Left hindlimb (tissue), 1 donor: ENCODE results near the gene TTLL1.
"Not testable (repeated sequence)": the region's sequence is repeated elsewhere in the genome, so short reads cannot be mapped to it uniquely, and the experiment has no call there.

Experiments
- DNase-seq: peaks from one replicate; pipeline ENCODE4 v3.0.0-alpha.2; 2018

TTLL1 gene

DNA sequence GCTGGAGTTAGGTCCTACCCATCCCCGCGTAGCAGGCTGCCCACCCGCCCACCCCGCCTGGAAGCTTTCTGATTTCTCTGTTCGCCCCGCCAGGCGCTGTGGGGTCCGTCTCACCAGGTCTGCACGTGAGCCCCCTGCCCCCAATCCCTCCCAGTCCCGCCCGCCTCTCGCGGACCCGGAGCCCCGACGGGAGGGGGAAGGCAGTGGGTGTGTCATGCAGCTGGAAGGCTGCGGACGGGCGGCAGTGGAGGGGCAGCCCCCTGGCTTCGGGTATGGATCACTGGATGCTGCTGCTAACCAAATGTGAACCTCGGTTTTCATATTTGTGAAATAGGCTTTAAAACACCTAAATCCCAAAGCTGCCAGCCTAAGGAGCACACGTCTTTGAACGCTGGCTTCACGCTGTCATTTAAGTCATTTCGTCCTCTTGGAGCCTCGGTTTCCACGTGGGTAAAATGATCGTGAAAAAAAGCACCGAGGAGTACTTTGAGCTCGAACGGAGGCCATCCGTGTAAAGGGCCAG, 20.8 kb upstream of the TTLL1 start:
- no peak for DNase-seq

DNA sequence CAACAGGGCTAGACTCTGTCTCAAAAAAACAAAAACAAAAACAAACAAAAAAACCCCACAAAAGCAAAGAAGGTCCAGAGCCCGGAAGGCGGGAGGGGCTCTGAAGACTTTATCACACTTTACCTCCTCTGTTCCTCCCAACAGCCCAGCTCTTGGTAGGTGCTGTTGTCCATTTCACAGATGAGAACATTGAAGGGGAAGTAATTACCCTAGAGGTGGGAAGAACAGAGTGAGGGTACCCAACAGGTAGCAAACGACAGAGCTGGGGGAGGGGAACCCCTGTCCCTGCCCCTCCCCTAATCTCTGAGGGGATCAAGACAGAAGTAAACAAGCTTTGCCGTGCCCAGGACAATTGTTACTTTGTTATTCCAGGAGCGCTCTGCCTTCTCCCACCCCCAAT, 20.3 kb upstream of the TTLL1 start:
- no peak for DNase-seq

DNA sequence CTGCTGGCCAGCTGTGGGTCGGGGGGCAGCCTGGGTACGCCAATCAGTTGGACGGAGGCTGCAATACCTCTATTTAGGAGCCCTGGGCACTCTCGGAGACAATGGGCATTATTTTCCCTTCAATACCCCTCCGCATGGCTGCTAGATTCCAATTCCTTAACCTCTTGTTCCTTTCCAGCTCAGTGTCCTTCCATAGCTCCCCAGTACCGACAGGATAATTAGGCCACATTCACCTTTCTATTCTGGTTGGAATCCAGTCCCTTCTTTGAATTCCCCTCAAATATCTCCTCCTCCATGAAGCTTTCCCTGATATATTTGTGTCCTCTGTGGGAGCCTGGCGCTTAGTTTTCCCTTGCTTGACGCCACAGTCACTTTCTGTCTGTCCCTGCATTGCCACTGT, 17.1 kb upstream of the TTLL1 start:
- DNase-seq = no peak

DNA sequence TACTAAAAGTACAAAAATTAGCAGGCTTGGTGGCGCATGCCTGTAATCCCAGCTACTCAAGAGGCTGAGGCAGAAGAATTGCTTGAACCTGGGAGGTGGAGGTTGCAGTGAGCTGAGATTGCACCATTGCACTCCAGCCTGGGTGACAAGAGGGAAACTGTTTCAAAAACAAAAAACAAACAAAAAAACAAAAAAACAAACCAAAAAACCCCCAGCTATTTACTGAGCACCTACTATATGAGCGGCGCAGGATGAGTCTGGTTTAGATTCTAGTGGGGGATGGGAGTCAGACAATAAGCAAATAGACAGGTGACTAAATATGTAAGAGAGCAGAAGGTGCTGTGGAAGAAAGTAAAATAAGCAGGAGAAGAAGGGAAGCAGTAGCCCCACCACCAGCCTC, 15.8 kb upstream of the TTLL1 start:
- not testable (repeated sequence) for DNase-seq

DNA sequence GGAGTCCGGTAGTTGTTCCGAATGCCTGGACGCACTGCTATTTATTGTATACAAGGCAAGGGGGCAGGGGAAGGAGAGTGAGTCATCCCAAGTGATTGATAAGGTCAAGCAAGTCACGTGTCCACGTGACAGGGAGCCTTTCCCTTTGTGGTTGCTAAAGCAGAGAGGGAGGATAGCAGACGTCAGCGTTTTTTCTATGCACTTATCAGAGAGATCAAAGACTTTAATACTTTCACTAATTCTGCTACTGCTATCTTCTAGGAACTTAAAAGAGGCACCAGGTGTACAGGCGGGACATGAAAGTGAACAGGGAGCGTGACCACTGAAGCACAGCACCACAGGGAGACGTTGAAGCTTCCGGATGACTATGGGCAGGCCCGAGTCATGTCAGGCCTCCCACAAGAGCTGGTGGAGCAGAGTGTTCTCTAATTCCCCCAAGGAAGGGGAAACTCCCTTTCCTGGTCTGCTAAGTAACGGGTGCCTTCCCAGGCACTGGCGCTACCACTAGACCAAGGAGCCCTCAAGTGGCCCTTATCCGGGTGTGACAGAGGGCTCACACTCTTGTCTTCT, 14.9 kb upstream of the TTLL1 start:
- not testable (repeated sequence) for DNase-seq

DNA sequence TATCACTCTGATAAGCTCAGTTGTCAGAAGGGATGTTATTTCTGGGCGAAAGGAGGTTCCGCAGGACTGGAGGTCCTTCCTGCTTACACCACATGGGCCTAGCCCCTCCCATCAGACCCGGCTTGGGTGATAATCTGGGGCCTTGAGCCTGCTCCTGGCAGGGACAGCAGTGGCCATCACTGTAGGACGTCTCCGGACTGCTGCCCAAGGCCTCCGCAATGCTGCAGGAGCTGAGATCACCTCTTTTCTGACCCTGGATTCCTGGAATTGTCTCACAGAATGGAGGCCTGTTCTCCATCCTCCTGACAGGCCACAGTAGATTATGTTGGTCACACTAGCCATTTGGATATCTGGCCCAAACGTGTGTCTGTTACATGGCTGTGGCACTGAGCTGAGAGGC, 12.1 kb upstream of the TTLL1 start:
- DNase-seq = no peak

DNA sequence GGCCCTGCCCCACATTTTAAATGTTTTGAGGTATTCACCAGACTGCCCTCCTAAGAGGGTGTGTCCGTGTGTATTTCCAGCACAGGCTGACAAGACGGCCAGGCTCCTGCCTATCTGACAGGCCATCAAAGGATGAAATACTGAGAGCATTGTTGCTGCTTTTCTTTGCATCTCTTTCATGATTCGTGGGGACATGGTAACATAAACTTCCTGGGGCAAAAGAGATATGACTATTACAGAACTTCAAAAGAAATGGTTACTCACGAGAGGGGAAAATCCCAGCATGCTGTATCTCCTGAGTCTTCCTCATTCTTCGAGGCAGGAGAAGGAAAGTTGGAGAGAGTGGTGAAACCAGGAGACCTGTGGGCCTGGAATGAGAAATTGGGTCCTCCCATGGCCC, 11.0 kb upstream of the TTLL1 start:
- no peak for DNase-seq

DNA sequence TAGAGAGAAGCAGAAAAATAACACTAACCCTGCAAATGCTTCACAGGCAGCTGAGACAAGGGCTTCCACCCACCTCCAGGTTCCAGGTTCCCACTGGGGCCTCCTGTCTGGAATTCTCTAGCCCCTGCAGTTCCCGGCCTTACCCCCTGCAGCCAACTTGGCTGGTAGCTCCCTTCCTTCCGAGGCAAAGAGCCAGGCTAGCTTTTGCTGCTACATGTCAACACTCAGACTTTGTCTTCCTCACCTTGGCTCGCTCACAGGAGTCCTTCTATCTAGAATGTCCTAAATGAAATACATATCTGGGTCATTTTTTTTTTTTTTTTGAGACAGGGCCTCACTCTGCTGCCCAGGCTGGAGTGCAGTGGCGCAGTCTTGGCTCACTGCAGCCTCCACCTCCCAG, 9.9 kb upstream of the TTLL1 start:
- DNase-seq = no peak

DNA sequence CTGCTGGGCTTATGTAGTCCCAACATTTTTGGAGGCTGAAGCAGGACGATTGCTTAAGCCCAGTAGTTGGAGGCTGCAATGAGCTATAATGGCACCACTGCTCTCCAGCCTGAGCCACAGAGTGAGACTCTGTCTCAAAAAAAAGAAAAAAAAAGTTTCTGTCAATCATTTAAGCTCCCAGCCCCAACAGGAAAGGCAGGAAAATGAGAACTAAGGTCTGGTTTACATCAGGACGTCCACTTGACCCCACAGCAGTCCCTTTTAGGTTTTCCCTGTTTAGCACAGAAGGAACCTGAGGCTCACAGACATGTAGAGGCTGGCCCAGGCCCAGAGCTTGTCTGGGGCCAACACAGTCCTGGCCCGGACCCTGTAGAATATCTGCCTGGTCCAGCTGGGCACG, 9.2 kb upstream of the TTLL1 start:
- no peak for DNase-seq

DNA sequence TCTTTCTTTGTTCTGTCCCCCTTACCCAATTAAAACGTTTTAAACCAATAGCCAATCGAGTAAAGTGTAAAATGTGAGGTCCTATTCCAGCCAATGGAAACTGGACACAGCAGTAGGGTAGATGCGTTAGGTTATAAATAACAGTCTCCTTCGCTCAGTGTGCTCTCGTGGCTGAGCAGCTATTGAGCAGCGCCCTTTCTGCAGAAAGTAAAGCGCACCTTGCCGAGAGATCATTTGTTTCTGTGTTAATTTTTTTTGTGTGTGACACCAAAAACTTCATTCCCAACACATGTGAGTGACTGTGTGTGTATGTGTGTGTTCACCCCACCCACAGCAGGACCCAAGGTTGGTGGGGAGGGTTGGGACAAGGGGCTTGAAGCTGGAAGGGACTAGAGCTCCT, 7.2 kb upstream of the TTLL1 start:
- no peak for DNase-seq

DNA sequence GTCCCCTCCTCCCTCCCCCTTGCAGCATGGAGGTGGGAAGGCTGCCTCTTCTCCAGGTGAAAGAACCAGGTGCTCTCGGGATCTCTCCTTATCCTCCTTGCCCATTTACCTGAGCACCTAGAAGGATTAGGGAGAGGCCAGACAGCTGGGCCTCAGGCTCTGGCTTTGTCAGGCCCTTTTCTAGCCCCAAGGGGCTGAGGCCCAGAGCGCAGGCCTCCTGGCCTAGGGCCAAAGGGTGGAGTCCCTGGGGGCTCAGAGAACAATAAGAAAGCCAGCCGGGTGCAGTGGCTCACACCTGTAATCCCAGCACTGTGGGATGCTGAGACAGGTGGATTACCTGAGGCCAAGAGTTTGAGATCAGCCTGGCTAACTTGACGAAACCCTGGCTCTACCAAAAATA, 5.4 kb upstream of the TTLL1 start:
- no peak for DNase-seq

DNA sequence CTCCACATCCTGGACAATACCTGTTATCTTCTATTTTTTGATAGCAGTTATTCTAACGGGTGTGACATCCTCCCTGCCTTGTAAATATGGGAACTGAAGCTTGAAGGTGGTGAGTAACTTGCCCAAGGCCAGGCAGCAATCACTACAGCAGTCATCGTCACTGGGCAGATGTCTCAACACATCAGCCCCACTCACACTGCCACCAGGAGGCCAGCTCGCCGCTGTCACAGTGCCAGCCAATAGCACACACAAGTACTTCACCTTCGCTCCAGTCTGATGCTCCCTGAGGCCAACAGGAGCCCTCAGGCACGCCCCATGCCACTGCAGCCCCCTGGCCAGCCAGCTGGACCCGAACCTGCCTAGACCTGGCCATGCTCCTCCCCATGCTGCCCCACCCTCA, 4.9 kb upstream of the TTLL1 start:
- DNase-seq = no peak

DNA sequence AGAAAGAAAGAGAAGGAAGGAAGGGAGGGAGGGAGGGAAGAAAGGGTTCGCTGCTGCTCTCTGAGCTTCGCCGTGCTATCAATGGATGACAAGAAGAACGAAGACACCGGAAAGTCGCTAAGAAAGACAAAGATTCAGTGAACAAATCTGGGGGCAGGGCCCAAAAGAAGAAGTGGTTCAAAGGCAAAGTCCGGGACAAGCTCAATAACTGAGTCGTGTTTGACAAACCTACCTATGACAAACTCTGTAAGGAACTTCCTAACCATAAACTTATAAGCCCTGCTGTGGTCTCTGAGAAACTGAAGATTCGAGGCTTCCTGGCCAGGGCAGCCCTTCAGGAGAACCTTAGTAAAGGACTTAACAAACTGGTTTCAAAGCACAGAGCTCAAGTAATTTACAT, 2.9 kb upstream of the TTLL1 start:
- DNase-seq = no peak

DNA sequence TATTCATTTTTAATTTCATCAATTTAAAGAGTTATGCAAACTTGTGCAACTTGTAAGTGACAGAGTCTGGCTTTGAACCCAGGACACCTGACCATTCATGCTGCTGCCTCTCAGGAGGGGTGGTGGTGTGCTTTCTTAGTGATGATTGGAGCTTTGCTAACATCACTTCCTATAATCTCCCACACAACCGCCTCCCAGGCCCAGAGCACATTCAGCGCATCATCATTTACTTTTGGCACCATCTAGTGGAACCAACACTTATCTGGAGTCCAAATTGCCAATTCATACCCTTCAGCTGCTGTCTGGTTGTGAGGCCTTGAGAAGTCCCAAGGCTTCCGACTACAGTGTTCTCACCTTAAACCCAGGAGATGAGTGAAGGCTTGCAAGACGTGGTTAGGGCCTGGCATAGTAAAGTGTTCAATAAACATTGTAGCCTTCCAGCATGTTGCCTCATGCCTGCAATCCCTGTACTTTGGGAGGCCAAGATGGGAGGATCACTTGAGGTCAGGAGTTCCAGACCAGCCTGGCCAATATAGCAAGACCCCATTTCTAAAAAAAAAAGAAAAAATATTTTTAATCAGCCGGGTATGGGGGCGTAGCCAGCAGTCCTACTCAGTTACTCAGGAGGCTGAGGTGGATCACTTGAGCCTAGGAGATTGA, 1.1 kb upstream of the TTLL1 start:
- peak; percentile 70 for DNase-seq

DNA sequence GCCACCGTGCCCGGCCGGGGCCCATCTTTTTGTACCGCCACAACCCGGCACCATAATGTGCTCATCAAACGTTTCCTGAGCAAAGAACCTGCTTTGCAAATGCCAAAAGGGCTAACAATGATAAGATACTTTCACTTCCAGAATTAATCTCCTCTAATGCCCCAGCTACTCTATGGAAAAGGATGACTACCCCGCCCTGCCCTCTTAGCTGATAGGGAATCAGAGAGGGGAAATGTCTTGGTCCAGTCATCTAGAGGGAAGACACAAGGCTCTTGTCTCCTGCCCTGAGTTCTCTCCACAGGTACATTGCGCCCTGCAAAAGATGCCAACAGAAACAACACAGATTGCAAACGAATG, 586 bp downstream of the TTLL1 start:
- DNase-seq = no peak

DNA sequence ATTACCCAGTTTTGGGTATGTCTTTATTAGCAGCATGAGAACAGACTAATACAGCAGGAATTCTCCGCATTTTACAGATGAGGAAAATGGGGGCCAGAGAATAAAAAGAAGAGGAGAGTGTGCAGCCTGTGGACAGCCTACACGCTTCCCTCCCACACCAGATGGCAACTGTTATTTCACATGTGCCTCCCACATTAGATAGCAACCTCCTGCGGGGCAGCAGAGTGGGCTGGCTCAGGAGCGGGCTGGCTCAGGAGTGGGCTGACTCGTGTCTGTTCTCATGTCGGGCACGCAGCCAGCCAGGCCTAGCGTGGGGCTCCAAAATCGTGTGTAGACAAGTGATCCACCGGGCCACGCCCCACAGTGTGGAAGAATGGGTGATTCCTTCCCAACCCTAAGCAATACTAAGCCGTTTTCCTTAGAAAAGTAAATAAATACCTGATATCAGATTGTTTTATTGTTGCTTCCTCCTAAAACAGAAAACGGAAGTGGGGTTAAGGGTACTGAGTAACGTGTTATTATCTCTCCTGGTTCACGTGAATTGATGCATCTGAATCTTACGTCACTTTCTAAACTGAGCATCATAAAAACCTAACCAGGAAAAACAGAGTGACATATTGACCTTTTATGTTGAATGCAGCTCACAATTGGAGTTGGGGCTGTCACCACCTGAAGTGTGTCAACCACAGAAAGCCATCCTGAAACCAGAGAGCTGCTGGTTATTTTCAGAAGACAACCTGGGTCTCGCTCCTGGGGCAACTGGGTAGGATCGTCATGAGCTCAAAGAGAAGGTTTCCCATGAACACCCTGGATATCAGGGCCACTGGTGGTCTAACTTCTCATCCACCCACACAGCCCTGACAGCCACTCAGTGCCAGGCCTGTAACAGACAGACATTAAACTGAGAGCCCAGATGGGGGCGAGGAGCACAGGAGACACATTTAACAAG, 3.3 kb downstream of the TTLL1 start:
- DNase-seq = no peak

DNA sequence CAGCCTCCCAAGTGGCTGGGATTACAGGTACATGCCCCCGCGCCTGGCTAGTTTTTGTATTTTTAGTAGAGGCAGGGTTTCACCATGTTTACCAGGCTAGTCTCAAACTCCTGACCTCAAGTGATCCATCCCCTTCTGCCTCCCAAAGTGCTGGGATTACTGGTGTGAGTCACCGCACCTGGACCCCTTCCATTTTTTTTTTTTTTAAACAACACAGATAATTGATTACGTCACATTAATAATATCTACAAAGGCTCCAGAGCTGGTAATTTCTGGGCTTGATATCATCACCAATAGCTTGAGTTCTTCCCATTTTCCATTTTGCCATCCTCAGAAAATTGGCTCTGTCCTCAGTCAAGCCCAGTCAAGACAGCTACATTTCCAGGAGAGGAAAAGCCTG, 7.2 kb downstream of the TTLL1 start:
- DNase-seq = no peak

DNA sequence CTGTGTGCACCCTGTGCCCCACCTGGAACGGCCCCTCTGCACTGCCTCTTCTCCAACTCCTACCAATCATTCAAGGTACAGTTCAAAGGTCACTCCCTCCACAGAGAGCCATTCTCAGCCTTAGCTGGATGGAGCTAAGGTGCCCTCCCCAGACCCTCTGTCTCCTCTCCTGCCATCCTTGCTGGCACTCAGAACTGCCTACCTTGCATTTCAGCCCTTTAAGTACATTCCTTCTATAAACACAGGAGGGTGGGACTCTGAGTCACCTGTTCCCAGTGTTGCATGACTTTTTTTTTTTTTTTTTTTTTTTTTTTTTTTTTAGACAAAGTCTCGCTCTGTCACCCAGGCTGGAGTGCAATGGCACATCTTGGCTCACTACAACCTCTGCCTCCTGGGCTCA, 8.6 kb downstream of the TTLL1 start:
- no peak for DNase-seq

DNA sequence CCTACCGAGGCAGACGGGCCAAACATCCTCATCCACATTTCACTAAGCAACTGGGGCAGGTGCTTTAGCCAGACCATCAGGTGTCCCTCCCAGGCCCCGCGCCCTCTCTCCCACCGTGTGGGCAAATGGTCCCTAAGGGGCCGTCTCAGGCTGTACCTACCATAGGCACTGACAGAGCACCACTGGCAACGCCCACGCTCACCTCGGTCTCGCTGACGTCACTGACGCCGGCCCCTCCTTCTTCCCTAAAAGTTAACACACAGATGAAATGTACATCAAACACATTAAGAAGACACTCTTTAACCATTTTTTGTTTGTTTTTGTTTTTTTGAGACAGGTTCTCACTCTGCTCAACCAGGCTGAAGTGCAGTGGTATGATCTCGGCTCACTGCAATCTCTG, 9.4 kb downstream of the TTLL1 start:
- DNase-seq = no peak

DNA sequence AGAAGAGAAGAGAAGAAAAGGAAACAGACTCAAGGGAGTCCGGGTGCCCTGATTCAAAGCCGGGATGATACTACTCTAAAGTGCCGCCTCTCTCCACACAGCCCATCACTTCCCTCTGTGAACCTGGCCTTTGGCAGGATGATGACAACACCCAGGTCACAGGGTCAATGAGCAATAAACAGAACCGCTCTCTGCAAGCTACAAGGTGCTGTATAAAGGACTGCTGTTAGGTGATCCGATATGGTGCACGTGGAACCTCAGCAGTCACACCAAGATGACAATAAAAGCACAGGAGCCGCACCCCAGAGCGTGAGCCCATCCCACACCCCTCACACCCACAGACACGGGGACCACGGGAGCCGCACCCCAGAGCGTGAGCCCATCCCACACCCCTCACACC, 10.7 kb downstream of the TTLL1 start:
- DNase-seq = no peak

DNA sequence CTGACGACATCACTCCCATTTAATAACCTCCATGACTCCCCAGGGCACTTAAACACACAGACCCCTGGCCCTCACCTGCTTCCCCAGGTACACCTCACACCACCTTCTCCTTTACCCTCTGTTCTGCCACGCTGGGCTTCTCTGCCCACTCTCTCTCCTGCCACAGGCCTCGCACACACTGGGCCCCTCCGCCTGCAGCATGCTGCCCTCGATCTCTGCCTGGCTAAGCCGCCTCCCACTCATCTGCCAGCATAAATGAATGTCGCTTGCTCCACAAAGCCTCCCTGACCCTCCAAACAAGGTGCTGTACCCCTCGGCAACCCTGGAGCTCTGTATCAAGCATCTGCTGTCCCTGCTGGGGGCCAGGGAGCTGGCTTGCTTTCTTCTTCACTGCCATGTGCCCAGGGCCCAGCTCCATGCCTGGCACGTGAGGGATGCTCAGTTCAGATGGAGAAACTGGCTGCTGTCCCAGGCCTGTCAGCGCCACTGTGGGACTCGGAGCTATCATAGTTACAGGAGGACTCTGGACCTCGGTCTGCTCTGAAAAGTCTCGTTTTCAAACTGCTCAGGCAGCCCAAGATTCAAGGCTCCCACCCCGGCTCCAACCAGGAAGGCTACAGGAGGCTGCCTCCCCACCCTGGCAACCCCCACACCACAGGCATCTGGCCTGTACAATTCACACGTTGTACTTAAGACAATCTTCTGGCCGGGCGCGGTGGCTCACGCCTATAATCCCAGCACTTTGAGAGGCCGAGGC, 11.9 kb downstream of the TTLL1 start:
- no peak for DNase-seq

DNA sequence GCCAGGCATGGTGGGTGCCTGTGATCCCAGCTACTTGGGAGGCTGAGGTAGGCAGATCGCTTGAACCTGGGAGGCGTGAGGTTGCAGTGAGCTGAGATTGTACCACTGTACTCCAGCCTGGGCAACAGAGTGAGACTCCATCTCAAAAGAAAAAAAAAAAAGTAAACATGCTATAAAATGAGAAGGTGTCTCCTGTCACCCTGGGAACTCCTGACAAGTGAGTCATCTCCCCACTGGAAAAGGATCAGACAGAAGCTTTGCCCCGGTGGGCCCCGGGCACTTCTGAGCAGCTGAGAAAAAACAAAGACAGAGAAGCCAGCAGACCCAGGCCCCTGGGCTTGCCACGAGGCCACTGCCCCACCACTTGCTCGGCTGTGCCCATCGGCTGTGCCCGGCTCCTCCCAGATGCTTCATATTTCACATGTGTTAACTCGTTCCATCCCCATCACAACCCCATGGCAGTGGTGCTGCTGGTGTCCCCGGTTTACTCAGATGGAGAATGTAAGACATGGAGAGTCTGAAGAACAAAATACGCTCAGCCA, 22.3 kb downstream of the TTLL1 start:
- no peak for DNase-seq

DNA sequence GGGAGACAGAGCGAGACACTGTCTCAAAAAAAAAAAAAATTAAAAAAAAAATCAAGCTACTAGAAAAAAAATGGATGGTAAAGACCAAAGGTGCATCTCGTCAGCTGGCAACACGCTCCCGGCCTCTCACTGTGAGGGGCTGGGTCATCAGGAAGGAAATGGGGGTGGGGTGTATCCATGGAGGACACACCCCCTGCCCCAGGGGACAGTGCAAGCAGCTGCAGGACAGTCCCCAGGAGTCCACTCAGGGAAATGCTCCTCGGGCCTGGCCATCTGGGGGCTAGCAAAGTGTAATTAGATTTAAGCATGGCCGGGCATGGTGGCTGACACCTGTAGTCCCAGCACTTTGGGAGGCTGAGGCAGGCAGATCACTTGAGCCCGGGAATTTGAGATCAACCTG, 23.1 kb downstream of the TTLL1 start:
- DNase-seq = no peak
